Rectal smooth muscle tissue (tissue), 1 donor: Measurements from ENCODE around the gene CFAP73.

Experiments used
- H3K27ac ChIP-seq: one replicate; pipeline ENCODE4 v1.7.0; 2013; ENCODE audit warnings: low read depth, low read length, inconsistent platforms
- H3K27me3 ChIP-seq: one replicate; pipeline ENCODE4 v1.7.0; 2013; ENCODE audit warnings: low read length; ENCODE audit not compliant: control insufficient read depth, insufficient read depth
- H3K36me3 ChIP-seq: one replicate; pipeline ENCODE4 v1.7.0; 2013; ENCODE audit warnings: low read length; ENCODE audit not compliant: control insufficient read depth, insufficient read depth
- H3K4me1 ChIP-seq: one replicate; pipeline ENCODE4 v1.7.0; 2013; ENCODE audit warnings: low read length; ENCODE audit not compliant: control insufficient read depth, insufficient read depth
- H3K4me3 ChIP-seq: one replicate; pipeline ENCODE4 v1.7.0; 2013; ENCODE audit warnings: low read length
- H3K9ac ChIP-seq: one replicate; pipeline ENCODE4 v1.7.0; 2013; ENCODE audit warnings: low read length

The CFAP73 gene

DNA sequence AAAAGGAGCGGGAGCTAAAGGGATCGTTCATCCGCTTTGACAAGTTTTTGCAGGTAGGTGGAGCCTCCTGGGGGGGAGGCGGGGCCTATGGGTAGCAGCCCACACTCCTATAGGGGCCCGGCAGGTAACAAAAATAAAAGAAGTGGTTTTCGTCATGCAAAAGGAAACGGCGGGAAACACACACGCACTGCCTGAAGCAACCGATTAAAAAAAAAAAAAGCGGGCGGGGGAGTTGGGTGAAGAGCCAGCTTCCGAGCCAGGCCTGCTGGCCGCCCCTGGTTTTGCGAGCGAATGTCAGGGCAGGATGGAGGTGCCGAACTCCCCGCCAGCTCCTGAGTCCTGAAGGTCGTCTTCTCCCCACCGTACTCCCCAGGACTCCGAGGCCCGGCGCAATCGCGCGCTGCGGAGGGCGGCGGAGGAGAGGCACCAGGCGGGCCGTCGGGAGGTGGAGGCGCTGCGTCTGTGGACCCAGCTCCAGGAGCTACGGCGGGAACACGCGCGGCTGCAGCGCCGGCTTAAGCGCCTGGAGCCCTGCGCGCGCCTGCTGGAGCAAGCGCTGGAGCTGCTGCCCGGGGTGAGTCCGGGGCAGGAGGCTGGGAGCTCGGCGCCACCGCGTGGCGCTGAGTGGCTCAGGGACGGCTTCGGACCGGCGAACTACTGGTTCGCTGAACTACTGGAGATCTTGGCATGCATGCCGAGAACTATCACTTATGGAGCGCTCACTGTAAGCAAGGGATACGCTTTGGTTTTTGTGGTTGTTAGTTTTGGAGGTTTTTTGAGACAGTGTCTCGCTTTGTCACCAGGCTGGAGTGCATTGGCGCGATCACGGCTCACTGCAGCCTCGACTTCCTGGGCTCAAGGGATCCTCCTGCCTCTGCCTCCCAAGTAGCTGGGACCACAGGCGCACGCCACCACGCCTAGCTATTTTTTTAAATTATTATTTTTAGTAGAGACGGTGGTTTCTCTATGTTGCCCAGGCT is 3.6 kb downstream of the CFAP73 start:
- Histone ChIP-seq H3K9ac (no peak overlapping the region), H3K36me3 (peaks cover 4% of the 10 kb centered on the region), H3K27me3 (peaks cover 17% of the 10 kb centered on the region), H3K4me3 (peak overlapping the region; percentile 64), H3K4me1 (no peaks in the 10 kb centered on the region), H3K27ac (no peak overlapping the region)

DNA sequence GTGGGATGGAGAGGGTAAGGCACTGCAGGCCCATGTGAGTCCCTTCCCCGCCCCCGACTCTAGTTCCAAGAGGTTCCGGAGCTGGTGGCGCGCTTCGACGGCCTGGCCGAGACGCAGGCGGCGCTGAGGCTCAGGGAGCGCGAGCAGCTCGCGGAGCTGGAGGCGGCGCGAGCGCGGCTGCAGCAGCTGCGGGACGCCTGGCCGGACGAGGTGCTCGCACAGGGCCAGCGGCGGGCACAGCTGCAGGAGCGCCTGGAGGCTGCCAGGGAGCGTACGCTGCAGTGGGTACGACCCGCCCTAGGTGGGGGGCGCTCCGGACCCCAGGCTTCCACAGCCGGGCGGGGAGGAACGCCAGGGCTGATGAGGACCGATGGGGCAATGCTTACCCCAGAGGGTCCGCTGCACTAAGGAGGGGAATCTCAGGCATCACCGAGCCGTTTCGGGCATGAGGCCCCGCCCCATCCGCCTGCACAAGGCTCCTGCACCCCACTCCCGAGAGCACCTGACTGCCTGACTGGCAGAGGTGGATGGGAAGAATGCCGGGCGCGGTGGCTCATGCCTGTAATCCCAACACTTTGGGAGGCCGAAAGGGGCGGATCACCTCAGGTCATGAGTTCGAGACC is 4.9 kb downstream of the CFAP73 start:
- no peak overlapping the region for H3K9ac ChIP-seq
- no peaks in the 10 kb centered on the region for H3K4me1 ChIP-seq
- H3K27me3 ChIP-seq = peaks cover 17% of the 10 kb centered on the region
- peak overlapping the region; percentile 35 for H3K4me3 ChIP-seq
- no peak overlapping the region for H3K27ac ChIP-seq
- H3K36me3 ChIP-seq = peaks cover 14% of the 10 kb centered on the region

DNA sequence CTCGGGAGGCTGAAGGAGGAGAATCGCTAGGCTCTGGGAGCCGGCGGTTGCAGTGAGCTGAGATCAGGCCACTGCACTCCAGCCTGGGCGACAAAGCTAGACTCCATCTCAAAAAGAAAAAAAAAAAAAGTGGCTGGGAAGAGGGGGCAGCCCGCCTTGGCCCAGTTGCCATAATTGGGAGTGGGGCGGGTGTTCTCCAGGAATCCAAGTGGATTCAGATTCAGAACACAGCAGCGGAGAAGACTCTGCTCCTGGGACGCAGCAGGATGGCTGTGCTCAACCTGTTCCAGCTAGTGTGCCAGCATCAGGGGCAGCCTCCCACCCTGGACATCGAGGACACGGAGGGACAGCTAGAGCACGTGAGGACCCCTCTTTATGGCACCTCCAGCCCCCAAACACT is 5.5 kb downstream of the CFAP73 start:
- Histone ChIP-seq H3K4me1 (no peaks in the 10 kb centered on the region), H3K27me3 (peaks cover 17% of the 10 kb centered on the region), H3K27ac (no peak overlapping the region), H3K36me3 (peaks cover 17% of the 10 kb centered on the region), H3K4me3 (no peak overlapping the region), H3K9ac (no peak overlapping the region)

DNA sequence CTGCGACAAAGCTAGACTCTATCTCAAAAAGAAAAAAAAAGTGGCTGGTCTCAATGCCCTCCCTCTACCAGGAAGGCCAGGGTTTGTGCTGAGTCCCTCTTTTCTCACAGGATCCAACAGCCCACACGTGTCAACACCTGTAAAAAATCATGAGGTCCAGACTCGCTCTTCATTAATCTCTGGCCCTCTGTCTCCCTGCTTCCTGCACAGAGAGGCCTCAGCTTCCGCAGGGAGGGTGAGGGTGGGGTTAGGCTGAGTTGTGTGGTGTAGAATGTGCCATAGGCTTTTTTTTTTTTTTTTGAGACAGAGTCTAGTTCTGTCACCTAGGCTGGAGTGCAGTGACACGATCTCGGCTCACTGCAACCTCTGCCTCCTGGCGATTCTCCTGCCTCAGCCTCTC is 6.1 kb downstream of the CFAP73 start:
- Histone ChIP-seq H3K4me1 (no peaks in the 10 kb centered on the region), H3K4me3 (no peak overlapping the region), H3K27ac (no peak overlapping the region), H3K27me3 (peaks cover 17% of the 10 kb centered on the region), H3K36me3 (peaks cover 21% of the 10 kb centered on the region), H3K9ac (no peak overlapping the region)

DNA sequence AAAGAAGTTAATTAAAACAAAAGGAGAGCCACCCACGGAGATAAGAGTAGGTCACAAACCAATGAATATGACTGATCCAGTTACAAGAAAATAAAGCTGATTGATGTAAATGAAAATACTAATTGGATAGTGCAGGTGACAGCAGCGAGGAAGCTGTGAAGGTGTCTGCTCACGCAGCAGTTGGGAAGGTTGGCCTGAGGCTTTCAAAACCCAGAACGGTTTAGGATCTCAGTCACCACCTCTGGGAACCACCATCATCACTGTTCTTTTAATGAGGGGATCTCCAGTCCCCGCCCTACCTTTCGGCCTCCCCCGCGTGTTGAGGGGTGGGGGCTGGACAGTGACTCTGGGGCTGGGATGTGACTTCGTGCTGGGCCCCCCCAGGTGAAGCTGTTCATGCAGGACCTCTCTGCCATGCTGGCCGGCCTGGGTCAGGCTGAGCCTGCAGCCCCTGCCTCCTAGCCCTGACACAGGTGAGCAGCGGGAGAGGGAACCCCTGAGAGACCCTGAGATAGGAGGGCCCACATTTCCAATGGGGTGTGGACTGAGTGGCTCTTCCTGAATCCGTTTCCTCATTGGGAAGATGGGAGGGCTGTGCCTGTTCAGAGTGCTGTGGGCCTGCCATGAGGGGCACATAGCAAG is 7.8 kb downstream of the CFAP73 start:
- Histone ChIP-seq H3K4me1 (no peaks in the 10 kb centered on the region), H3K27me3 (peaks cover 11% of the 10 kb centered on the region), H3K36me3 (peaks cover 28% of the 10 kb centered on the region), H3K9ac (no peak overlapping the region), H3K4me3 (no peak overlapping the region), H3K27ac (no peak overlapping the region)

DNA sequence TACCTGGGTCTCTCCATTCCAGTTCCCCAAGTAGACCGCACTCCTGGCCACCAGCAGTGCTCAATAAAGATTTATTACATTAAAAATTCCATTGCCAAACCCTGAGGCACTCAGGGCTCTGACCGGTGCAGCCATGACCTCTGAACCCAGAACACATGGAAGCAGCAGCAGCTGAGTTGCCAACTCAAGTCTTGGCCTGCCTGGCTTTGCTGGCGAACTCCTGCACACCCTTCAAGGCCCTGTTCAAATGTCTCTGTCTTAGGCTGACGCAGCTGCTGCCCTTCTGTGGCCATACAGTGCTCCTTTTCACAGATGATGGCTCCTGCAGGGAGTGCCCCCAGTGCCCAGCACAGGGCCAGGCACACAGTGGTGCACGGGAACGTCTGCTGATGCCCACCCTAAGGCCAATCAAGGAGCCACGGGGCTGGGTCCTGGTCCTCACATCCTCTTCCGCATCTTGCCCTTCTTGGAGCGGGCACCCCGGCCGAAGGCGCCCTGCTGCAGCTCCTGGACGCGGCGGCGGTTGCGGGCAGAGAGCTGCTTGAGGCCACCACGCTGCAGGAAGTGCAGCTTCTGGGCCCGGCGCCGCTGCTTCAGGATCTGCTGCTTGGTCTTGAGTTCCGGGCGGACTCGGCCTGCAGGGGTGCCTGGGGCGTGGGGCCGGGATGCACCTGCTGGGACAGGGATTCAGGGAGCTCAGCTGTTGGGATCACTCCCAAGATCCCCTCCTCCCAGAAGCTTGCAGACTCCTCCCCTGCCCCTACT is 9.1 kb downstream of the CFAP73 start:
- no peaks in the 10 kb centered on the region for H3K4me1 ChIP-seq
- H3K27me3 ChIP-seq = peaks cover 7% of the 10 kb centered on the region
- peaks cover 39% of the 10 kb centered on the region for H3K36me3 ChIP-seq
- H3K4me3 ChIP-seq = no peak overlapping the region
- no peak overlapping the region for H3K9ac ChIP-seq
- H3K27ac ChIP-seq = no peak overlapping the region

DNA sequence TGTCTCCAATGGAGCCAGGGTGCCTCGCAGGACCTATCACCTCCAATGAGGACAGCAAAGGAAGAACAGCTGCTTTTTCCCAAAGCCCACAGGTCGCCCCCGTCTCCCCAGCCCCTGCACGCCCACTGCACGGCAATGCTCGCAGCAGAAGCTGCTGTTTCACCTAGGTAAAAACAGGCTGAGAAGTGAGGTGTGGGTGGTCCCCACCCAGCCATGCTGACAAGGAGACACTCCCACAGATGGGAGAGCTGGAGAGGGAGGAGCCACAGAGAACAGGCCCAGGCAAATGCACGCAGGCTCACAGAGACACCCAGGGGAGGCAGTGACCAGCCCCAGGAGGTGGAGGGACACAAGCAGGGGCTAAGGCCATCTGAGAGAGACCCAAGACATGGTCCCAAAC is 10.4 kb downstream of the CFAP73 start:
- no peaks in the 10 kb centered on the region for H3K27me3 ChIP-seq
- H3K36me3 ChIP-seq = peaks cover 45% of the 10 kb centered on the region
- H3K27ac ChIP-seq = no peak overlapping the region
- H3K4me1 ChIP-seq = no peaks in the 10 kb centered on the region
- H3K9ac ChIP-seq = no peak overlapping the region
- H3K4me3 ChIP-seq = no peak overlapping the region

DNA sequence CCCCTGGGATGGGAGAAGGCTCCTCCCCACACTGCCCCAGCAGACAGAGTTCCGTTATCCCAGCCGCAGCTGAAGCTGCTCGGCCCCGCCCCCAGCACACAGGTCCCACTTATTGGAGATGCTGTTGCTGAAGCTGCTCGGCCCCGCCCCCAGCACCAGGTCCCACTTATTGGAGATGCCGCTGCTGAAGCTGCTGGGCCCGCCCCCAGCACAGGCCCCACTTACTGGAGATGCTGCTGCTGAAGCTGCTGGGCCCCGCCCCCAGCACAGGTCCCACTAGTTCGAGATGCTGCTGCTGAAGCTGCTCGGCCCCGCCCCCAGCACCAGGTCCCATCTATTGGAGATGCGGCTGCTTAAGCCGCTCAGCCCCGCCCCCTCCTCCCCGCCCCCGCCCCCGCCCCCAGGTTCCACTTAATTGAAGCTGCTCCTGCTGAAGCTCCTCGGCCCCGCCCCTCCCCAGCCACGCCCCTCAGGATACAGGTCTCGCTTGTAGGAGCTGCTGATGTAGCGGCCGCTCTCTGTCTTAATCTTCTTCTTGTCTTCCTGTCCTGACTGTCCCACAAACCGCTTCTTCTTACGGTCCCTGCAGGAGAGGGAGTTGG is 12.0 kb downstream of the CFAP73 start:
- no peaks in the 10 kb centered on the region for H3K4me1 ChIP-seq
- no peak overlapping the region for H3K27ac ChIP-seq
- no peak overlapping the region for H3K4me3 ChIP-seq
- H3K36me3 ChIP-seq = peaks cover 57% of the 10 kb centered on the region
- H3K27me3 ChIP-seq = no peaks in the 10 kb centered on the region
- no peak overlapping the region for H3K9ac ChIP-seq

DNA sequence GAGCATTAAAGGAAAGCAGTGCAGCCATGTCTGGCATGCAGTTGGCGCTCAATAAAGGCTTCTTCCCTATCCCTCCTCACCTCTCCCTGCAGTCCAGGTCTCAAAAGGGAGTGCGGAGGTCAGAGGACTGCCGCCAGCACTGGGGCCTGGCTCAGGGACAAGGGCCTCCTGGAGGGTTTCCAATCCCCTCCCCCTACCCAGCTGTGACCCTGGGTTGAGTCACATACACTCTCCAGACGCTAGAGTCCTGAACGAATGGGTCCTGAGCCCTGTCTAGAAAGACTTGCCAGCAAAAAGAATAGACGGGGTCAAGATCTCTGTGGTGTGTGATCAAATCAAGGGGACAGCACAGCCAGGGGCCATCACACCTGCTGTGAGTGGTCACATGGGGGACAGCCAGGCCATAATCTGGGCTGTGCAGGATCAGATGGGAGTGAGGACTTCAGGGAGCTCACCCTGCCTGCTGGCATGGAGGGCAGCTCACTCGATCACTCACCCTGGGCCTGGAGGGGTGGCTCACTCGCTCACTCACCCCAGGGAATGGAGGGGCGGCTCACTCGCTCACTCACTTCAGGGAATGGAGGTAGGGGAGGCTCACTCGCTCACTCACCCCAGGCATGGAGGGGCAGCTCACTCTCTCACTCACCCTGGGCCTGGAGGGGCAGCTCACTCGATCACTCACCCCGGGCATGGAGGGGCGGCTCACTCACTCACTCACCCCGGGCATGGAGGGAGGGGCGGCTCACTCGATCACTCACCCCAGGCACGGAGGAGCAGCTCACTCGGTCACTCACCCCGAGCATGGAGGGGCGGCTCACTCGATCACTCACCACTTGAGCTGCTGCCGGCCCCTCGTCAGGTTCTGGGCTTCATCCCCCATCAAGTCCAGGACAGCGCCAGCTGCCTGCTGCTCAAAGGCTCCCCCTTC is 12.8 kb downstream of the CFAP73 start:
- Histone ChIP-seq H3K27ac (no peak overlapping the region), H3K27me3 (no peaks in the 10 kb centered on the region), H3K36me3 (peaks cover 65% of the 10 kb centered on the region), H3K9ac (no peak overlapping the region), H3K4me3 (no peak overlapping the region), H3K4me1 (no peaks in the 10 kb centered on the region)

DNA sequence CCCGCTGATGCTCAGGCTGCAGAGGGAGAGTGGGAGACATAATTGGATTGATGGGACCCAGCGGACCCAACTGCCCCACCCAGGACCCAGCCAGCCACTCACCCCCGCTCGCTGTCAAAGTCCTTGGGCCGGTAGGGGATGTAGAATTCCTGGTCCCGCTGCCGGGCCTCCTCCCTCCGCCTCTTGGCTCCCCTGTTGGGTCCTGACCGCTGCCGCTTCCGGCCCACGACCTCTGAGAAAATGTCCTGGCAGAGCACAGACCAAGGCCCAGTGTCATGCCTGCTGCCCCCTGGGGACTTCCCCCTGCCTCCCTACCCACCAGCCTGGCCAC is 13.5 kb downstream of the CFAP73 start:
- peaks cover 65% of the 10 kb centered on the region for H3K36me3 ChIP-seq
- no peaks in the 10 kb centered on the region for H3K4me1 ChIP-seq

DNA sequence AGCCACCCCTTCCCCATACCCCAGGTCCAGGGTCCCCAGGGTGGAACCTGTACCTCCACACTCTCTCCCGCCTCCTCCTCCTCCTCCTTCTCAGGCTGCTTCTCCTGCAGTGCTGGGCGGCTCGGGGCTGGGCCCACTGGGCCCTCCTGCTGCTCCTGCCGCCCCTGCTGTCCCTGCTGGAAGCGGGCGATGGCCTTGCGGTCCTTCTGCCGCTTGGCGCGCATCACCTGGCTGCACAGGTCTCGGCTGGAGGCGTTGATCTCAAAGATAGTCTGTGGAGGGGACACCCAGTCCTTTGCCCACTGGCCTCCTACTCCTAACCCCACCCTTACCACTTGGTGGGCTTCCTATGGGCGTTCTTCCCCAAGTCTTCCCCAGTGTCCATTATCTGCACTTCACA is 14.5 kb downstream of the CFAP73 start:
- no peak overlapping the region for H3K4me3 ChIP-seq
- H3K27me3 ChIP-seq = no peaks in the 10 kb centered on the region
- peaks cover 61% of the 10 kb centered on the region for H3K36me3 ChIP-seq
- no peaks in the 10 kb centered on the region for H3K4me1 ChIP-seq
- H3K27ac ChIP-seq = no peak overlapping the region
- H3K9ac ChIP-seq = no peak overlapping the region

More for the DNA sequence above, 13.5 kb downstream of the CFAP73 start:
- no peaks in the 10 kb centered on the region for H3K27me3 ChIP-seq
- H3K9ac ChIP-seq = no peak overlapping the region
- no peak overlapping the region for H3K27ac ChIP-seq
- H3K4me3 ChIP-seq = no peak overlapping the region
